Uterus (tissue), 2 donors: ENCODE data around the gene PSD4.

Experiments
- POLR2A ChIP-seq, 2 donors: fragments of 450-650 bp; IDR thresholded peaks; one replicate each; pipeline ENCODE4 v1.6.1; 2016; ENCODE audit warnings: antibody characterized with exemption in 2 of 2, mild to moderate bottlenecking in 1 of 2, moderate library complexity in 1 of 2
- TF ChIP-seq, protein P1 (sequence below), 4 experiments: fragments of 200-600 bp in 2 of 4; fragments of 450-650 bp in 2 of 4; sonication (generic) in 2 of 4; IDR thresholded peaks; one replicate each; pipeline ENCODE4 v1.5.1; 2016 to 2019; ENCODE audit warnings: antibody characterized with exemption in 4 of 4, mild to moderate bottlenecking in 2 of 4, moderate library complexity in 1 of 4

DNA sequence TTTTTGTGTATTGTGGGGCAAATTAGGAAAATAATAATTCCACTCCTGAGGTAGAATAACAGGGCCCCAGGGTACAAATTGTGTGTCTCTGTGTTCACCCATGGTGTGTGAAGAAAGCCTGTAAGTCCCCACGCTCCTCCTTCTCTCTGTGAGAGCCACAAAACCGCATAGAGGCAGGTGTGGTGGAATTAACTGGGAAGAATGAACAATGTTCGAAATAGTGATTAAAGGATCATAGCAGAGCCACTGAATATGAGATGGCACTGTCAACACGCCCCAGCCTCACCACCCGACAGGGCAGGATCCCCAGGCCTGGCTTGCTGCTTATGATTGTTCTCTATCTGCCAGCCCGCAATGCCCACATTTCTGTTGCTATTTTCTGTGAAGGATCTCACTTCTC lies 32.3 kb upstream of the PSD4 start:
- TF ChIP-seq, protein P1, sequence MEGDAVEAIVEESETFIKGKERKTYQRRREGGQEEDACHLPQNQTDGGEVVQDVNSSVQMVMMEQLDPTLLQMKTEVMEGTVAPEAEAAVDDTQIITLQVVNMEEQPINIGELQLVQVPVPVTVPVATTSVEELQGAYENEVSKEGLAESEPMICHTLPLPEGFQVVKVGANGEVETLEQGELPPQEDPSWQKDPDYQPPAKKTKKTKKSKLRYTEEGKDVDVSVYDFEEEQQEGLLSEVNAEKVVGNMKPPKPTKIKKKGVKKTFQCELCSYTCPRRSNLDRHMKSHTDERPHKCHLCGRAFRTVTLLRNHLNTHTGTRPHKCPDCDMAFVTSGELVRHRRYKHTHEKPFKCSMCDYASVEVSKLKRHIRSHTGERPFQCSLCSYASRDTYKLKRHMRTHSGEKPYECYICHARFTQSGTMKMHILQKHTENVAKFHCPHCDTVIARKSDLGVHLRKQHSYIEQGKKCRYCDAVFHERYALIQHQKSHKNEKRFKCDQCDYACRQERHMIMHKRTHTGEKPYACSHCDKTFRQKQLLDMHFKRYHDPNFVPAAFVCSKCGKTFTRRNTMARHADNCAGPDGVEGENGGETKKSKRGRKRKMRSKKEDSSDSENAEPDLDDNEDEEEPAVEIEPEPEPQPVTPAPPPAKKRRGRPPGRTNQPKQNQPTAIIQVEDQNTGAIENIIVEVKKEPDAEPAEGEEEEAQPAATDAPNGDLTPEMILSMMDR (IDR thresholded peaks at IDR 0.05), result no peak
- TF ChIP-seq POLR2A (IDR thresholded peaks at IDR 0.05), result no peak
